GM12891 (cell line): Measurements from ENCODE around the gene NOP16.

Experiments used
- POLR2A ChIP-seq: IDR thresholded peaks from 2 replicates; pipeline ENCODE4 v1.6.1; 2011; ENCODE audit warnings: low read depth, low read length, control low read depth
- POLR2AphosphoS5 ChIP-seq: IDR thresholded peaks from 2 replicates; pipeline ENCODE4 v1.6.1; 2011; ENCODE audit warnings: low read depth, low read length, control low read depth

DNA sequence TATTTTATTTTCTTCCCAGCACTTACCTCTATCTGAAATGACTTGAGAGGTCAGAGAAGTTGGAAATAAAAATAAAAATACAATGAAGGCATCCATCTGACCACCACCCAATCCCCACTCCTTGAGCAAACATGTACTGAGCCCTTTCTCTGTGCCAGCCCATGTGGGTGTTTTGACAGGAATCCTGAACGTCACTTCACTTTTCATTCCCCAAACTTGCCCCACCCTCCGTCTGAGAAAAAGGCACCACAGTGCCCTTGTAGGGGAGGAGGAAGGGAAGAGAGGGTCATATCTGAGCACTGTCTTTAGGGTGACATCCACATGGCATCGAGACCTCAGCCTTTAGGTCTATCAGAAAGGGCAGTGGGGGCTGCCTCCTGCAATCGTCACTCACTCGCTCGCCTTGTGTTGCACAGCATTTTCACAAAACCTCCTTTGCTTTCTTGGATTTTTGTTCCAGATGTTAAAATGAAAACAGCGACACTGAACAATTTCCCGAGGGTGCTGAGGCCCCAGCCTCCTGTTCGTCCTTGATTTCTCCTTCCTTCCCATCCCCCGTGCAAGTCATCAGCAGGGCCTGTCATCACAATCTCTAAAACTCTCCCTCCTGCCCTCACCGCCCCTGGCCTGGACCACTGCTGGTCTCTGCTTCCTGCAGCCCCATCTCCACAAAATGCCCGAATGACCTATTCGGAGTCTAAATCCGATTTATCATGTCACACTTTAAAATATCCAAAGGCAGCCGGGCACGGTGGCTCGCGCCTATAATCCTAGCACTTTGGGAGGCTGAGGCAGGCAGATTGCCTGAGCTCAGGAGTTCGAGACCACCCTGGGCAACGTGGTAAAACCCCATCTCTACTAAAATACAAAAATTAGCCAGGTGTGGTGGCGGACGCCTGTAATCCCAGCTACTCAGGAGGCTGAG, 13.1 kb upstream of the NOP16 start:
- no peak for TF ChIP-seq POLR2A
- no peak for TF ChIP-seq POLR2AphosphoS5
